H1 (cell line): Measurements from ENCODE around the gene TFAP2E.

ENCODE experiments used
- BRCA1 ChIP-seq: IDR thresholded peaks from 2 replicates; pipeline ENCODE4 v1.6.1; 2012; ENCODE audit warnings: low read depth, low read length, improper control_type of control experiment
- CTCF ChIP-seq, 3 experiments: IDR thresholded peaks; 1 replicate in 2 of 3; 2 replicates in 1 of 3; pipeline versions ENCODE4 v1.5.1 to v1.6.1; 2011; ENCODE audit warnings: low read length in 3 of 3, mild to moderate bottlenecking in 3 of 3, inconsistent platforms in 2 of 3, low read depth in 1 of 3, moderate library complexity in 1 of 3; ENCODE audit not compliant: insufficient read depth in 1 of 3; ENCODE audit errors: control extremely low read depth in 1 of 3
- EP300 ChIP-seq, 2 experiments: IDR thresholded peaks; 1 replicate in 1 of 2; 2 replicates in 1 of 2; pipeline ENCODE4 v1.6.1; 2011 to 2012; ENCODE audit warnings: low read depth in 2 of 2, low read length in 2 of 2, mild to moderate bottlenecking in 2 of 2, borderline replicate concordance in 1 of 2, inconsistent platforms in 1 of 2, moderate library complexity in 1 of 2
- EZH2 ChIP-seq: fragments of 200-600 bp; sonication (generic); IDR thresholded peaks from 2 replicates; pipeline ENCODE4 v1.7.1; 2012; ENCODE audit warnings: low read depth, mild to moderate bottlenecking, moderate library complexity, low read length, inconsistent platforms; ENCODE audit not compliant: severe bottlenecking
- JUND ChIP-seq: IDR thresholded peaks from 2 replicates; pipeline ENCODE4 v1.6.1; 2011; ENCODE audit warnings: mild to moderate bottlenecking, improper control_type of control experiment, low read length
- KDM1A ChIP-seq: fragments of 200-600, 300-600 bp; sonication (generic); IDR thresholded peaks from 2 replicates; pipeline ENCODE4 v1.7.1; 2016; ENCODE audit warnings: mild to moderate bottlenecking, low read length, borderline replicate concordance
- MAFK ChIP-seq: IDR thresholded peaks from 2 replicates; pipeline ENCODE4 v1.6.1; 2012; ENCODE audit warnings: low read depth, mild to moderate bottlenecking, improper control_type of control experiment, low read length
- MAX ChIP-seq: IDR thresholded peaks from 2 replicates; pipeline ENCODE4 v1.6.1; 2012; ENCODE audit warnings: inconsistent platforms
- RBBP5 ChIP-seq: IDR thresholded peaks from 2 replicates; pipeline ENCODE4 v1.7.1; 2012; ENCODE audit warnings: low read depth, mild to moderate bottlenecking, inconsistent platforms, low read length, moderate library complexity, borderline replicate concordance
- RNF2 ChIP-seq: fragments of 200-900, 300-1000 bp; sonication (generic); IDR thresholded peaks from 2 replicates; pipeline ENCODE4 v1.7.1; 2016; ENCODE audit warnings: borderline replicate concordance, low read depth, mild to moderate bottlenecking, antibody characterized with exemption, low read length; ENCODE audit not compliant: poor library complexity, severe bottlenecking; ENCODE audit errors: missing control alignments
- SIN3A ChIP-seq, 2 experiments: IDR thresholded peaks in 1 of 2; conservative IDR thresholded peaks in 1 of 2; 2 replicates each; pipeline ENCODE4 v1.6.1; 2011 to 2012; ENCODE audit warnings: low read length in 2 of 2, improper control_type of control experiment in 1 of 2, low read depth in 1 of 2, mild to moderate bottlenecking in 1 of 2
- SP1 ChIP-seq: IDR thresholded peaks from 2 replicates; pipeline ENCODE4 v1.6.1; 2011; ENCODE audit warnings: low read depth, low read length
- SUZ12 ChIP-seq: fragments of 200-600 bp; sonication (generic); IDR thresholded peaks from 2 replicates; pipeline ENCODE4 v1.6.1; 2012; ENCODE audit warnings: mild to moderate bottlenecking, inconsistent platforms, low read length, moderate library complexity, mixed read lengths

DNA sequence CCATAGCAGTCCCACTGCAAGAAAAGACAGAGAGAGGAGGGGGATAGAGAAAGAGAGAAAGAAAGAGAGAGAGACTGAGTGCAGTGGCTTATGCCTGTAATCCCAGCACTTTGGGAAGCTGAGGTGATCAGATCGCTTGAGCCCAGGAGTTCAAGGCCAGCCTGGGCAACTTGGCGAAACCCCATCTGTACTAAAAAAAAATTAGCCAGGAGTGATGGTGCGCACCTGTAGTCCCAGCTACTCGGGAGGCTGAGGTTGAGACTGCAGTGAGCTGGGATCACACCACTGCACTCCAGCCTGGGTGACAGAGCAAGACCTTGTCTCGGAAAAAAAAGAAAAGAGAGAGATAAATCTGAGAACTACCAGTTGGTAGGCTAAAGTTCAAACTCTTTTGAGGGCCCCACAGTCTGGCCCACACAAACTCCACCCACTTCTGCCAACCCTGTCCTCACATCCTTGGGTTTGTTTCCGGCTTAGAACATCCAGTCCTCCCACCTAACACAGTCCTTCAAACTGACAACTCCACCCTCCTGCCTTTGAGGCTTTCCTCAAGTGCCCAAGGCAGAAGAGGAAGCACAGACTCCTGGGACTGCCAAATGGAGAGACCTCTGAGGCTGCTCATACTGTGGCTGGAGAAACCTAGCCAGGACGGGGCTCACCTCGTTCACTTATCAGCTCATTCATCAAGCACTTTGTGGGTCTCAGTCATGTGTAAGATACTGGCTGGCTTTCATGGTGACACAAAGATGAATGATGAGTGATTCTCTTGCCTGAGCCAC, 20.1 kb downstream of the TFAP2E start:
- TF ChIP-seq SIN3A (conservative IDR thresholded peaks at IDR 0.05 in 1 of 2, IDR thresholded peaks at IDR 0.05 in 1 of 2; ENCODE audit: low read depth in 1 of 2, low read length in 2 of 2) = no peak
- TF ChIP-seq JUND = no peak
- no peak for TF ChIP-seq MAX
- TF ChIP-seq CTCF (IDR thresholded peaks at IDR 0.05; ENCODE audit: control extremely low read depth in 1 of 3, insufficient read depth in 1 of 3, low read depth in 1 of 3, low read length in 3 of 3) = no peak
- no peak for TF ChIP-seq BRCA1
- TF ChIP-seq RNF2 = no peak
- TF ChIP-seq RBBP5 = no peak
- no peak for TF ChIP-seq EZH2
- no peak for TF ChIP-seq MAFK
- no peak for TF ChIP-seq KDM1A
- no peak for TF ChIP-seq SP1
- TF ChIP-seq SUZ12 = no peak
- TF ChIP-seq EP300 (IDR thresholded peaks at IDR 0.05; ENCODE audit: borderline replicate concordance in 1 of 2, low read depth in 2 of 2, low read length in 2 of 2) = no peak
